HG03439 (cell line): ENCODE data around the gene LIMS4.
"Not testable (repeated sequence)": the region's sequence is repeated elsewhere in the genome, so short reads cannot be mapped to it uniquely, and the experiment has no call there.

Source experiments
- ATAC-seq: cut with Tn5 transposase; IDR thresholded peaks from one replicate; pipeline ENCODE4 v1.9.1; 2021; ENCODE audit warnings: mild to moderate bottlenecking, moderate library complexity; ENCODE audit not compliant: unreplicated experiment

Gene LIMS4, protein sequence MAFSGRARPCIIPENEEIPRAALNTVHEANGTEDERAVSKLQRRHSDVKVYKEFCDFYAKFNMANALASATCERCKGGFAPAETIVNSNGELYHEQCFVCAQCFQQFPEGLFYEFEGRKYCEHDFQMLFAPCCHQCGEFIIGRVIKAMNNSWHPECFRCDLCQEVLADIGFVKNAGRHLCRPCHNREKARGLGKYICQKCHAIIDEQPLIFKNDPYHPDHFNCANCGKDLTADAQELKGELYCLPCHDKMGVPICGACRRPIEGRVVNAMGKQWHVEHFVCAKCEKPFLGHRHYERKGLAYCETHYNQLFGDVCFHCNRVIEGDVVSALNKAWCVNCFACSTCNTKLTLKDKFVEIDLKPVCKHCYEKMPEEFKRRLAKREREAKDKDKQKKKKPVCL

GRCh38 chr2:110472171-110473058 is at the start of gene LIMS4:
LIMS4 (minus strand) TSS chr2:110472816; CDS start chr2:110472778, 38 bp downstream.
- ATAC-seq = not testable (repeated sequence)

DNA sequence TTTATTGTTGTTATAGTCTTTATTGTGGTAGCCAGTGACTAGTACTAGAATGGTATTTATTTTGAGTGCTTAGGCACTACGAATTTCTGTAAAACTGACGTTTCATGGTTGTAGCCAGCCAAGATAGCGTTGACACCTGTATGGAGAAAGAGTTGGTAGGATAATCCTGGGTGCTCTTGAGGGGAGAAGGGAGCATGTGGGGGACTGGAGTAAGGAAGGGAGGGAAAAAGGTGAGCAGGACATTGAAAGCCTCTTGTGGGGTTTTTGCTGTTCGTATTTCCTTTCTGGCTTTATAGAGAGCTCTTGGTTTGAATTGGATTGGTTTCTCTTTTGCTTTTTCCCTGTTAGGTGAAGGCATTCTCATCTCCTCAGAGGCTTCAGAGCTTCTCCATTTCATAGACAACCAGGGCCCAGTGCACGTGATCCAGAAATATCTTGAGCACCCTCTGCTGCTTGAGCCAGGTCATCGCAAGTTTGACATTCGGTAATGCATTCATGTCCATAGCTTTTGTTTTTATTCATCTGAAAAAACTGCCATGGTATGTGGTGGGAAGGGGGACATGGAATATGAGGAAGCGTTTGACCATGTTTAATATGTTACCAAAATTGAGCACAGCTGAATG is 27.2 kb upstream of the LIMS4 start:
- peak; percentile 59 for ATAC-seq

GRCh38 chr2:110496027-110496426 is 23.4 kb upstream of the LIMS4 start:
- not testable (repeated sequence) for ATAC-seq

DNA sequence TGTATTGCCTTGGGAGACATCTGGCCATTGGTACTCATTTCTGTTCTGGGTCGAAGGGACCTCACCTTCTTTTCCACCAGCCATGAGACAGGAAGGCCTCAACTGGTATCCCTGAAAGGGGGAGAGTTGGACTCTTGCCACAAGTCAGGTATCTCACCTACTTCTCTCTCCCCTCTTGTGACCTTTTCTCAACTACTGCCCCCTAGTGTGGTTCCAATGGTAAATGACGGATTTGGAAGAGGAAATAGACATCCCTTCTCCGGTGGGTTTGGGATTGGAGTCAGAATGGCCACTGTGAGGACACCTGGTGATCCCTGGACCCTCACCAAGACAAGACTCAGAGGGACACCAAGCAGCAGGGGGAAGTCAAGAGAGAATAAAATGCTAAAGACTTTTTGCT is 21.9 kb upstream of the LIMS4 start:
- not testable (repeated sequence) for ATAC-seq

DNA sequence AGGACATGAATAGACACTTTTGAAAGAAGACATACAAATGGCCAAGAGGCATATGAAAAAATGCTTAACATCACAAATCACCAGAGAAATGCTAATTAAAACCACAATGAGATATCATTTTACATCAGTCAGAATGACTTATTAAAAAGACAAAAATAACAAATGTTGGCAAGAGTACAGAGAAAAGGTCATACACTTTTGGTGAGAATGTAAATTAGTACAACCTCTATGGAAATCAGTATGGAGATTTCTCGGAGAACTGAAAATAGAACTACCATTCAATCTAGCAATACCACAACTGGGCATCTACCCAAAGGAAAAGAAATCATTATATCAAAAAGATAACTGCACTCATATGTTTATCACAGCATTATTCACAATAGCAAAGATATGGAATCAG is 16.4 kb upstream of the LIMS4 start:
- not testable (repeated sequence) for ATAC-seq

GRCh38 chr2:110482697-110483096 is 10.1 kb upstream of the LIMS4 start:
- not testable (repeated sequence) for ATAC-seq

DNA sequence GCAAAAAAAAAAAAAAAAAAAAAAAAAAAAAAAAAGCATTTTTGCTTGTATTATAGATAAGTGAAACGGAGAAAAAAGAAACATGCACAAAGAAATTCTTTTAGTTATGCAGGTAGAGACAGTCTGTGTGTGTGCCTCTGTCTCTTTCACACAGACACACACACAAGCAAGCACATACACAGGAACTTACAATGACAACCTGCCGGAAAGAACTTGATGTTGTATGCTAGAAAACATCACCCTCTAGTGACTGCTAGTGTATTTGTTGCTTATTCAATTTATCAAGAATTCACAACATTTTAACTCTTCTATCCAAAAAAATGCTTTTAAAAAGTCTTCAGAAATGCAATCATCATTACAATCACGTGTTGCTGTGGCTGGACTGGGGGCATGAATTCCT is 8.6 kb upstream of the LIMS4 start:
- not testable (repeated sequence) for ATAC-seq

DNA sequence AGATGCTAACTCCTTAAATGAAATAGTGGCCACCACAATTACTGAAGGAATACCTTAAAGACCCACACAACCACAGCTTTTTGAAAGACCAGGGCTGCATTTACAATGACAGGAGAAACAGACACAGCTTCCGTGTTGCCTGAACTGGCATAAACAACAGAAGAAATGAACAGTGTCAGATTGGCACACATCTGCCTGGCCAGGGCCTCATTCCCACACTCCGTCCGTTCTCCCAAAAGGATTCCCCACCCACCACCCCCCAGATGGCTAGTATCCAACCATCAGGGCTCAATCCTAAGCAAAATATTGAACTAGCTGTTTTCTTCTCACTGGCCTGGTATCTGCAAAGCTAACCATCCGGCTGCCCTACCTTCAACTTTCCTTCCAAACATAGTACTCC is 7.5 kb upstream of the LIMS4 start:
- not testable (repeated sequence) for ATAC-seq

DNA sequence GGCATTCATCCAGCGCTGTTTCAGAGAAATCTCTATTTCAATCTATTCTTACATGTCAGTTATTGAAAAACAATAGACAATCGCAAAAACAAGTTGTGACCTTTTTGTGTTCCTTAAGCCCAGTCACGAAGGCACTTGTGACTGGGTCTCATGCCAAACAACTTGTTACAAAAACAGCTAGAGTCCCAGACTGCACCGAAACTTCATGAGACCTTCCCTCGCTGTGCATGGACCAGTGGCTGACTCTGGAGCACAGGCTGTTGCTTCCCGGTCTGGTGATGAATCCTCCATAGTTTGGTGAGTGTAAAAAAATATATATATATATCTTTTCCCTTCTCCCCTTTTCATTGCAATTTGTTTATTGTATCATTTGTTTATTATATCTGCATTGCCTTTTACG is 4.8 kb upstream of the LIMS4 start:
- ATAC-seq = not testable (repeated sequence)

DNA sequence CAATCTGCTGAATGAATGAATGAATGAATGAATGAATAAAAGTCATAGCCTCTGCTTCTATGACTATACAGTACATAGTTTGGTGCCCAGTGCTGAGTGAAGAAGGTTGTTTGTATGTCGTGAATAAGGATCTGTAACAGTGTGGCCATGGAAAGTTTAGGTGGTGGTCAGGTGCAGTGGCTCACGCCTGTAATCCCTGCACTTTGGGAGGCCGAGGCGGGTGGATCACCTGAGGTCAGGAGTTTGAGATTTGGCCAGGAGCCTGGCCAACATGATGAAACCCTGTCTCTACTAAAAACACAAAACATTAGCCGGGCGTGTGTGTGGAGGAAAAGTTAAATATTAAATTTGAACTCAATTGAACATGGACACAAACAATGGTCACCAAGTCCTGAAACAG is 4.3 kb upstream of the LIMS4 start:
- not testable (repeated sequence) for ATAC-seq

DNA sequence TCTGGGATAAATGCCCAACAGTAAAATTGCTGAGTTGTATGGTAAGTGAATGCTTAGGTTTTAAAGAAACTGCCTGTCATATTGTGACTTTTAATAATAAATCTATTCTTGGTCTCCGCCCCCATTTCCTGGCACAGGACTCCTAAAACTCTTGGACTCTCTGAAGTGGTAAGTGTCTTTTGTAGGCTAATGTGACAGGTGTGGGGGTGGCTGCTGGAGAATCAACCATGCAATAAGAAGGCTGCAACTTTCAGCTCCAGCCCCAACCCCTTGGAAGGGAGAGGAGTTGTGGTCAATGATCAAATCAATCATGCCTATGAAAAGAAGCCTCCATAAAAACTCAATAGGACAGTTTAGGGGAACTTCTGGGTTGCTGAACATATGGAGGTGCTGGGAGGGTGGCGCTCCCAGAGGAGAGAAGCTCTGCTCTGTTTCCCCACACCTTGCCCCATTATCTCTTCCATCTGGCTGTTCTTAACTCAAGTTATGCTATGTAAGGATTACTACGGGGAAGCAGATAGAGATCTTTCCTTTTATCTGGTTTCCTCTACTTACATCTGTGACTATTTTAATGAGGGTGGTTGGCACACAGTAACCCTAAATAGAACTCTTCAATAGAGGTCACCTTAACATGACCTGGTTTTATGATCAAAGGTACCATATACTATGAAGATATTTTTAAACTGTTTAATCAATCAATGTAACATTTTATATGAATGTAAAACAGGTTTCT is 3.2 kb upstream of the LIMS4 start:
- ATAC-seq = not testable (repeated sequence)

DNA sequence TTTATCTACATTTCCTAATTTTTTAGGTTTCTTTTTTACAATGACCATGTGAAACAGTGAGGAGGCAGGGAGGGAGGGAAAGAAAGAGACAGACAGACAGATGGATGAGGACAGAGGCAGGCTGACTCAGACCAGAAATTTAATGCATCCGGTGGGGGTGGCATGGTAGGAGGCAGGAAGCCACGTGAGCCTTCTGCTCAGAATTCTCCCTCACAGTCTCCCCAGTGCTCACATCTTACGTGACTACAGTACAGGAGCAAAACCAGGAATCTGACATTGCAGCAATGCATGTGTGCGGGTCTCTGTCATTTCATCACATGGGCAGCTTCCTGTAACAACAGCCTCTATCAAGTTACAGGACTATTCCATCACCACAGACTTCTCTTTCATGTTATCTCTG is 2.3 kb upstream of the LIMS4 start:
- ATAC-seq = peak; percentile 88

DNA sequence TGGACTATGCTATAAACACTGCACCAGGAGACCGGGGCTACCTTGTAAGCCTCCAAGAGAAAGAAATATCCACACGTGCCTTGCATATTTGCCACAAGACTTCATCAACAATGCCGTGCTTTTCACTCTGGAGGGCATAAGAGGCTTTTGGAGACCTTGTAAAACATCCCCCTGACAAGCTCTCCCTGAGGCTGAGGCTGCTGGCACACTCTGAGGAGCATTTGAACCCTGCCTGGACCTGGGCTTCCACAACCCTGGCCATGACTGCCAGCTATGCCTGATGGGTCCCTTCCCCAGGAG is 393 bp upstream of the LIMS4 start:
- ATAC-seq = not testable (repeated sequence)

- ATAC-seq = not testable (repeated sequence)
These were observed 3.7 kb downstream of the LIMS4 start for GRCh38 chr2:110468921-110469320.

DNA sequence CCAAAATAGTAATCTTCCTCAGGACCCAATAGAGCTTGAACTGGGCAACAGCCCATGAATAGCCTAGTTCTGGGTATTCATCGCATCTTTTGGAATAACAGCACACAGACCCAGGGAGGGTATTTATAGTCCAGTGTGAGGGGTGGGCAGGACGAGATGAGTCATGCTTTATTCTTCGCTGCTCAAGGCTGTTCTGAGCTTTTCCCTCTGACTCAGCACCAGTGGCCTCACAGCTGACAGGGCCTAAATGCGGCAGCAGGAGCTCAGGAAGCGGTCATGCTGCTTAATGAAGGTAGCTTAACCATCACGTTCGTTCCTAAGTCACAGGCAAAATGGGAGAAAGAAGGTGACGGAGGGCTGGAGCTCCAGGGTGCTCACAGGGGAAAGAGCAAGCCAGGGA is 7.3 kb downstream of the LIMS4 start:
- ATAC-seq = peak; percentile 82

DNA sequence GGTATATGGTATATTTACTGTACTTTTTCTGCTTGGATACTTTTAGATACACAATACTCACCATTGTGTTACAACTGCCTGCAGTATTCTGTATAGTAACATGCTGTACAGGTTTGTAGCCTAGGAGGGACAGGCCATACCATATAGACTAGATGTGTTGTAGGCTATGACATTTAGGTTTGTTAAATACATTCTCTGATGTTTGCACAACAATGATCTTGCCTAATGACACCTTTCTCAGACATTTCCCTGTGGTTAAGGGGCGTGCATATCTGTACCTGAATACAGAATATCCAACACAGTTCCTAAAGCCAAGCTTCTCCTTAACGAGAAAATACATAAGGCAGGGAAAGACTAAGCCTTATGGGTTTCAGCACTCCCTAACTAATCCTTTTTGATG is 10.2 kb downstream of the LIMS4 start:
- ATAC-seq = not testable (repeated sequence)

DNA sequence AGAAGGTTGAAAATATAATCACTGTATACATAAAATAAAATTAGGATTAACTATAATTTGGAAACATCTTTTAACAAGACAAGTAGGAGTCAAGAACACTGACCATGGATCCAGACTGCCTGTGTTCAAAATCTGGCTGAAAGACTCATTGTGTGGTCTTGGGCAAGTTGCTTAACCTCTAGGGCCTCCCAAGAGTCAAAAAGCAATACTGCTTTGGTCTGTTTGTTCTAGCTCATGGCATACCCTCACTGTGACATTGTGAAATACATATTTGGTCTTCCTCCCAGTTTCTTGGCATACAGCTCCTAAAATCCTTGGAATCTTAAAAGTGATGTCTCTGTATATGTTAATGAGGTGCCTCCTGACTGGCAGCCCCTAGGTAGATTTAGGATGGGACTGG is 12.3 kb downstream of the LIMS4 start:
- not testable (repeated sequence) for ATAC-seq

DNA sequence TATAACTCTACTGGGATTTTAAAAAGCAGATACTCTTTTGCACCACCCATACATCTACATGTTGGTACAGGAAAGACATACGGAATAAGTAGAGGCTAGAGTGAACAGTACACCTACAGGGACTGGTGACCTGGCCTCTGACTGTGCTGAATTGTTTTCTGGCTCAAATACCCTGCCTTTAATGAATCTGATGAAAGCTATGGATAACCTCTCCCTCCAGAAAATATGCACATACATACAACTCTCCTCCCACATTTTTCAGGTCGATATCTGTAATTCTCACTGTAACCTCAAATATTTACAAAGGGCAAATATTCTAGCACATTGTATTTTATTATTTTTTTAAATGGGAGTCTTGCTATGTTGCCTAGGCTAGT is 15.4 kb downstream of the LIMS4 start:
- ATAC-seq = not testable (repeated sequence)

DNA sequence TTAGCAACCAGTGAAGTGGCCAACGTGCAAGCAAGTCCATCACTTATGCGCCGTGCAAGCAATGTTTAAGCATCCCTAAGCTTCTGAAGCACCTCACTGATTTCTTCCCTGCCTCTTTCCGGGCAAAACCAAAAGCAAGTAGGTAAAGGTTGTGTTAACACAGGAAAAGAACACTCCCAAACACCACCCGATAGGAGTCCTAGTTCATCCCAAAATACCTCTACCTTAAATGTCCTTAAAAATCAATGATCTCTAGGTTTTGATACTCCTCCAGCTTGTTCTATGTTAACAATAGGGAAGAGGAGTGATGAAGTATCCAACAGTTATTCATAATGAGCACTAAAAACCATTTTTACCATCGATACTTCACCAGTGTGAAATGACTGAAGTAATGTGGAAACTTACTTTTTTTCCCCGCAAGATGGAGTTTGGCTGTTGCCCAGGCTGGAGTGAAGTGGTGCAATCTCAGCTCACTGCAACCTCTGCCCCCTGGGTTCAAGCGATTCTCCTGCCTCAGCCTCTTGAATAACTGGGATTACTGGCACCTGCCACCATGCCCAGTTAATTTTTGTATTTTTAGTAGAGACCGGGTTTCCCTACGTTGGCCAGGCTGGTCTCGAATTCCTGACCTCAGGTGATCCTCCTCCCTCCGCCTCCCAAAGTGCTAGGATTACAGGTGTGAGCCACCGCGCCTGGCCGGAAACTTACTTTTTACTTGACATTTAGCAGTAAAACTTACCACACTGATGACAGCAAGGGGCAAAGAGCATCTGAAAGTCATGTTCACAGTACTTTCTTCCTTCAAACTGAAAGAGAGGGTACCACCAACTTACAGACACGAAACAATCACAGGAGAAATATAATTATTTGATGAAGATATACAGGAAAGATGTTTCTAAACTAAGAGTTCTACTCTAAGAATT is 16.1 kb downstream of the LIMS4 start:
- ATAC-seq = not testable (repeated sequence)
